HEK293 (cell line): ENCODE measurements around the gene ACOT8.

Source experiments
- BCL6B ChIP-seq: fragments of 450-650 bp; formaldehyde crosslinking; IDR thresholded peaks from 2 replicates; pipeline ENCODE4 v1.5.1; 2017; ENCODE audit warnings: missing biosample characterization, missing genetic modification characterization
- CTCF ChIP-seq: fragments of 450-650 bp; formaldehyde crosslinking; IDR thresholded peaks from 2 replicates; pipeline ENCODE4 v1.5.1; 2016; ENCODE audit warnings: missing biosample characterization, missing genetic modification characterization
- GLI2 ChIP-seq: fragments of 450-650 bp; formaldehyde crosslinking; IDR thresholded peaks from 2 replicates; pipeline ENCODE4; 2017; ENCODE audit warnings: missing biosample characterization, missing genetic modification characterization, low read depth, borderline replicate concordance
- HOXD13 ChIP-seq: sonication (generic); formaldehyde crosslinking; IDR thresholded peaks from 2 replicates; pipeline ENCODE4 v1.8.0; 2022; ENCODE audit warnings: missing genetic modification reagents, borderline replicate concordance
- IKZF3 ChIP-seq: fragments of 450-650 bp; IDR thresholded peaks from 2 replicates; pipeline ENCODE4 v1.5.0; 2018; ENCODE audit warnings: missing biosample characterization, mild to moderate bottlenecking, missing genetic modification characterization, moderate library complexity
- KLF9 ChIP-seq: fragments of 450-650 bp; formaldehyde crosslinking; IDR thresholded peaks from 2 replicates; pipeline ENCODE4 v1.5.1; 2016; ENCODE audit warnings: missing biosample characterization, missing genetic modification characterization, low read depth
- PBX3 ChIP-seq: sonication (generic); formaldehyde crosslinking; IDR thresholded peaks from 2 replicates; pipeline ENCODE4 v1.8.1; 2022; ENCODE audit warnings: mild to moderate bottlenecking, moderate library complexity, missing genetic modification reagents
- SCRT2 ChIP-seq: fragments of 450-650 bp; formaldehyde crosslinking; IDR thresholded peaks from 2 replicates; pipeline ENCODE4 v1.5.1; 2016; ENCODE audit warnings: missing biosample characterization, missing genetic modification characterization
- SP2 ChIP-seq: fragments of 450-650 bp; formaldehyde crosslinking; IDR thresholded peaks from 2 replicates; pipeline ENCODE4 v1.5.1; 2016; ENCODE audit warnings: missing biosample characterization, missing genetic modification characterization
- SP3 ChIP-seq: fragments of 450-650 bp; formaldehyde crosslinking; IDR thresholded peaks from 2 replicates; pipeline ENCODE4 v1.5.1; 2016; ENCODE audit warnings: missing biosample characterization, missing genetic modification characterization
- SP7 ChIP-seq: fragments of 450-650 bp; formaldehyde crosslinking; IDR thresholded peaks from 2 replicates; pipeline ENCODE4 v1.5.1; 2016; ENCODE audit warnings: missing biosample characterization, missing genetic modification characterization
- YY1 ChIP-seq: fragments of 450-650 bp; formaldehyde crosslinking; IDR thresholded peaks from 2 replicates; pipeline ENCODE4 v1.5.1; 2018; ENCODE audit warnings: missing biosample characterization, missing genetic modification characterization
- ZBTB8A ChIP-seq: fragments of 450-650 bp; formaldehyde crosslinking; IDR thresholded peaks from 2 replicates; pipeline ENCODE4 v1.5.1; 2016; ENCODE audit warnings: missing biosample characterization, missing genetic modification characterization
- ZIC2 ChIP-seq: fragments of 450-650 bp; formaldehyde crosslinking; IDR thresholded peaks from 2 replicates; pipeline ENCODE4 v1.5.1; 2016; ENCODE audit warnings: missing biosample characterization, missing genetic modification characterization
- ZNF132 ChIP-seq: fragments of 450-650 bp; formaldehyde crosslinking; IDR thresholded peaks from 2 replicates; pipeline ENCODE4 v1.5.1; 2017; ENCODE audit warnings: missing biosample characterization, missing genetic modification characterization, borderline replicate concordance
- ZNF175 ChIP-seq: fragments of 450-650 bp; formaldehyde crosslinking; IDR thresholded peaks from 2 replicates; pipeline ENCODE4 v1.5.1; 2016; ENCODE audit warnings: missing biosample characterization, missing genetic modification characterization
- ZNF24 ChIP-seq: fragments of 450-650 bp; formaldehyde crosslinking; IDR thresholded peaks from 2 replicates; pipeline ENCODE4 v1.5.1; 2016; ENCODE audit warnings: missing biosample characterization, missing genetic modification characterization
- ZNF391 ChIP-seq: fragments of 450-650 bp; formaldehyde crosslinking; IDR thresholded peaks from 2 replicates; pipeline ENCODE4 v1.5.1; 2016; ENCODE audit warnings: low read depth, missing biosample characterization, missing genetic modification characterization, borderline replicate concordance
- ZNF521 ChIP-seq: fragments of 450-650 bp; formaldehyde crosslinking; IDR thresholded peaks from 2 replicates; pipeline ENCODE4 v1.5.1; 2017; ENCODE audit warnings: missing biosample characterization, mild to moderate bottlenecking, missing genetic modification characterization
- ZNF544 ChIP-seq: fragments of 450-650 bp; formaldehyde crosslinking; IDR thresholded peaks from 2 replicates; pipeline ENCODE4 v1.5.0; 2017; ENCODE audit warnings: missing biosample characterization, missing genetic modification characterization
- ZNF548 ChIP-seq: fragments of 450-650 bp; formaldehyde crosslinking; IDR thresholded peaks from 2 replicates; pipeline ENCODE4 v1.5.1; 2016; ENCODE audit warnings: missing biosample characterization, missing genetic modification characterization
- ZNF639 ChIP-seq: fragments of 450-650 bp; formaldehyde crosslinking; IDR thresholded peaks from 2 replicates; pipeline ENCODE4 v1.5.1; 2016; ENCODE audit warnings: missing biosample characterization, missing genetic modification characterization
- TF ChIP-seq, protein P1 (sequence below): fragments of 450-650 bp; formaldehyde crosslinking; IDR thresholded peaks from 2 replicates; pipeline ENCODE4 v1.5.1; 2016; ENCODE audit warnings: missing biosample characterization, missing genetic modification characterization
- TF ChIP-seq, protein P2 (sequence below): fragments of 450-650 bp; formaldehyde crosslinking; IDR thresholded peaks from 2 replicates; pipeline ENCODE4 v1.5.1; 2016; ENCODE audit warnings: missing biosample characterization, missing genetic modification characterization

ACOT8 gene

DNA sequence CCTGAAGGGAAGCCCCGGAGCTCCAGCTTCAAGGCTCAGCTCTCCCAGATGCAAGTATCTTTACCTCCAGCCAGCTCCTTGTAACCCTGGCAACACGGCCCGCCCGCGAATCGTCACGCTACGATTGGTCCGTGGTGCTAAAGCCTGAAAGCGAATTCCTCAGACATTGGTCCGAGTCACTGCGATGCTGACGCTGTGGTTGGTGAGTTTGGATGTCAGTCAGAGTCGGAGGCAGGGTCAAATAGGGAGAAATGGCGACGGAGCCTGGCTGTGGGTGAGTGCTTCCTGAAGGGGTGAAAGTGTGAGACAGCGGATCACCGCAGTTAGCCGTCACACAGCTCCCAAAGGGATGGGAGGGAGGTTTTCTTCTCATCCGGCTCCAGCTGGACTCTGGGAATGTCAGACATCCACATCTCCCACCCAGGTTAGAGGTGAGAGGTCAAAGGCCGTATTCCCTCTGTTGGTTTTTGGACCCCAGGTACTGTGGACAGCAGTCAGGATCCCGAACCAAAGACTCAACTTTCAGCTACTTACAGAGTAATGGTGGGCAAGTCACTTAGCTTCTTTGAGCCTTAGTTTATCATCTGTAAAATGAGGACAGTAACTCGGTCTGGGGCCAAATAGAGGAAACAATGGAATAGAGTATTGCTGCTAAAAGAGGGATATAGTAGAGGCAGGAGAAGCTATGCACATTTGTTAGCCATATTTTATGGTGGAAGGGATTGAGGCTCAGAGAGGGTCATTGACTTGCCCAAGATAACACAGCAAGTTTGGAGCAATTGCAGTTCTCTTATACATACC is 24.0 kb upstream of the ACOT8 start, which contains the start of gene ZSWIM1 (continued):
- TF ChIP-seq IKZF3 (tag by site-specific recombination) (0 out of 2 replicates have a peak, but pooled peaks have one; percentile 25), HOXD13 (CRISPR knock-in tag) (no peak), BCL6B (tag by site-specific recombination) (no peak), YY1 (peak; percentile 79), KLF9 (tag by site-specific recombination) (no peak; the same call in 1 of the 2 replicates), ZNF391 (peak; percentile 36; the same call in 1 of the 2 replicates), SCRT2 (tag by site-specific recombination) (no peak), ZNF521 (no peak), SP2 (tag by site-specific recombination) (peak; percentile 98), ZNF544 (tag by site-specific recombination) (no peak), ZNF639 (tag by site-specific recombination) (no peak), ZIC2 (tag by site-specific recombination) (no peak), ZNF548 (tag by site-specific recombination) (no peak), ZNF175 (tag by site-specific recombination) (no peak), CTCF (tag by site-specific recombination) (no peak), ZNF24 (tag by site-specific recombination) (no peak), SP3 (peak; percentile 60), ZNF132 (no peak), GLI2 (tag by site-specific recombination) (no peak), SP7 (tag by site-specific recombination) (peak; percentile 45; the same call in 1 of the 2 replicates), ZBTB8A (tag by site-specific recombination) (no peak), PBX3 (CRISPR knock-in tag) (peak; percentile 97; the same call in 1 of the 2 replicates)
- TF ChIP-seq, protein P1, sequence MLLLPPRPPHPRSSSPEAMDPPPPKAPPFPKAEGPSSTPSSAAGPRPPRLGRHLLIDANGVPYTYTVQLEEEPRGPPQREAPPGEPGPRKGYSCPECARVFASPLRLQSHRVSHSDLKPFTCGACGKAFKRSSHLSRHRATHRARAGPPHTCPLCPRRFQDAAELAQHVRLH (tag by site-specific recombination): no peak
- TF ChIP-seq, protein P2, sequence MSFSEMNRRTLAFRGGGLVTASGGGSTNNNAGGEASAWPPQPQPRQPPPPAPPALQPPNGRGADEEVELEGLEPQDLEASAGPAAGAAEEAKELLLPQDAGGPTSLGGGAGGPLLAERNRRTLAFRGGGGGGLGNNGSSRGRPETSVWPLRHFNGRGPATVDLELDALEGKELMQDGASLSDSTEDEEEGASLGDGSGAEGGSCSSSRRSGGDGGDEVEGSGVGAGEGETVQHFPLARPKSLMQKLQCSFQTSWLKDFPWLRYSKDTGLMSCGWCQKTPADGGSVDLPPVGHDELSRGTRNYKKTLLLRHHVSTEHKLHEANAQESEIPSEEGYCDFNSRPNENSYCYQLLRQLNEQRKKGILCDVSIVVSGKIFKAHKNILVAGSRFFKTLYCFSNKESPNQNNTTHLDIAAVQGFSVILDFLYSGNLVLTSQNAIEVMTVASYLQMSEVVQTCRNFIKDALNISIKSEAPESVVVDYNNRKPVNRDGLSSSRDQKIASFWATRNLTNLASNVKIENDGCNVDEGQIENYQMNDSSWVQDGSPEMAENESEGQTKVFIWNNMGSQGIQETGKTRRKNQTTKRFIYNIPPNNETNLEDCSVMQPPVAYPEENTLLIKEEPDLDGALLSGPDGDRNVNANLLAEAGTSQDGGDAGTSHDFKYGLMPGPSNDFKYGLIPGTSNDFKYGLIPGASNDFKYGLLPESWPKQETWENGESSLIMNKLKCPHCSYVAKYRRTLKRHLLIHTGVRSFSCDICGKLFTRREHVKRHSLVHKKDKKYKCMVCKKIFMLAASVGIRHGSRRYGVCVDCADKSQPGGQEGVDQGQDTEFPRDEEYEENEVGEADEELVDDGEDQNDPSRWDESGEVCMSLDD: no peak
